ENCODE results near the gene FNDC3B.

- no peak for TF ChIP-seq CTCF (tag by site-specific recombination; IDR thresholded peaks at IDR 0.05)
- no peak for TF ChIP-seq ZNF792 (tag by site-specific recombination; IDR thresholded peaks at IDR 0.05)
- no peak for TF ChIP-seq ZNF704 (tag by site-specific recombination; IDR thresholded peaks at IDR 0.05)
- TF ChIP-seq ZSCAN30 (tag by site-specific recombination; IDR thresholded peaks at IDR 0.05) = no peak
- no peak for TF ChIP-seq MYNN (tag by site-specific recombination; IDR thresholded peaks at IDR 0.05; ENCODE audit: borderline replicate concordance)
- TF ChIP-seq ZNF600 (tag by site-specific recombination; IDR thresholded peaks at IDR 0.05) = no peak
- TF ChIP-seq ZNF747 (tag by site-specific recombination; IDR thresholded peaks at IDR 0.05) = no peak
Measured at GRCh38 chr3:172263781-172264486, 224.6 kb downstream of the FNDC3B start.
